Measurements from ENCODE around the gene NT5M.
A peak's percentile ranks its signal among the peaks of the same experiment; 100 is the strongest.

Gene NT5M

GRCh38 chr17:17344507-17345293 is 41.5 kb downstream of the NT5M start:
- no peak for DNase-seq

GRCh38 chr17:17345294-17345597 is 42.1 kb downstream of the NT5M start:
- DNase-seq = no peak

GRCh38 chr17:17345686-17346427 is 42.7 kb downstream of the NT5M start:
- DNase-seq = no peak

GRCh38 chr17:17346428-17347233 is 43.5 kb downstream of the NT5M start:
- DNase-seq = no peak

- no peak for DNase-seq
These were observed 44.2 kb downstream of the NT5M start for GRCh38 chr17:17347234-17347955.

- DNase-seq = no peak
These were observed 45.0 kb downstream of the NT5M start for GRCh38 chr17:17347956-17348871.

- no peak for DNase-seq
These were observed 45.9 kb downstream of the NT5M start for GRCh38 chr17:17348872-17349723.

GRCh38 chr17:17349724-17350106 is 46.5 kb downstream of the NT5M start:
- no peak for DNase-seq

- no peak for DNase-seq
These were observed 47.5 kb downstream of the NT5M start for GRCh38 chr17:17350491-17351355.

GRCh38 chr17:17351356-17351891 is 48.3 kb downstream of the NT5M start:
- DNase-seq = no peak

- DNase-seq = no peak
These were observed 49.0 kb downstream of the NT5M start for GRCh38 chr17:17351901-17352781.

- no peak for DNase-seq
These were observed 49.9 kb downstream of the NT5M start for GRCh38 chr17:17352836-17353624.

- DNase-seq = no peak
These were observed 50.7 kb downstream of the NT5M start for GRCh38 chr17:17353625-17354484.

GRCh38 chr17:17354560-17355349 is 51.6 kb downstream of the NT5M start:
- DNase-seq = peak; percentile 40 to 57

- DNase-seq = no peak
These were observed 52.3 kb downstream of the NT5M start for GRCh38 chr17:17355426-17355825.
